Vagina (tissue), 2 donors: ENCODE data around the gene AKAP5.

Experiments
- CTCF ChIP-seq, 3 experiments: fragments of 450-650 bp in 2 of 3; fragments of 200-600 bp in 1 of 3; sonication (generic) in 1 of 3; IDR thresholded peaks; one replicate each; pipeline ENCODE4 v1.5.1; 2017 to 2019; ENCODE audit warnings: antibody characterized with exemption in 3 of 3, mild to moderate bottlenecking in 2 of 3, moderate library complexity in 2 of 3
- POLR2A ChIP-seq, 2 donors: fragments of 450-650 bp; IDR thresholded peaks; one replicate each; pipeline ENCODE4 v1.6.1; 2017; ENCODE audit warnings: antibody characterized with exemption in 2 of 2, mild to moderate bottlenecking in 2 of 2, moderate library complexity in 2 of 2
- POLR2AphosphoS5 ChIP-seq, 2 donors: sonication (generic); formaldehyde crosslinking; IDR thresholded peaks; one replicate each; pipeline ENCODE4 v1.9.0; 2017; ENCODE audit warnings: antibody characterized with exemption in 2 of 2, mild to moderate bottlenecking in 2 of 2, low read depth in 1 of 2; ENCODE audit not compliant: insufficient read depth in 1 of 2

- TF ChIP-seq POLR2A (IDR thresholded peaks at IDR 0.05) (no peak), CTCF (IDR thresholded peaks at IDR 0.05) (no peak), POLR2AphosphoS5 (IDR thresholded peaks at IDR 0.05; ENCODE audit: insufficient read depth in 1 of 2, low read depth in 1 of 2) (no peak)
Observed at GRCh38 chr14:64419003-64419402, 46.3 kb upstream of the AKAP5 start.
